ENCODE data around the gene EYA3.

DNA sequence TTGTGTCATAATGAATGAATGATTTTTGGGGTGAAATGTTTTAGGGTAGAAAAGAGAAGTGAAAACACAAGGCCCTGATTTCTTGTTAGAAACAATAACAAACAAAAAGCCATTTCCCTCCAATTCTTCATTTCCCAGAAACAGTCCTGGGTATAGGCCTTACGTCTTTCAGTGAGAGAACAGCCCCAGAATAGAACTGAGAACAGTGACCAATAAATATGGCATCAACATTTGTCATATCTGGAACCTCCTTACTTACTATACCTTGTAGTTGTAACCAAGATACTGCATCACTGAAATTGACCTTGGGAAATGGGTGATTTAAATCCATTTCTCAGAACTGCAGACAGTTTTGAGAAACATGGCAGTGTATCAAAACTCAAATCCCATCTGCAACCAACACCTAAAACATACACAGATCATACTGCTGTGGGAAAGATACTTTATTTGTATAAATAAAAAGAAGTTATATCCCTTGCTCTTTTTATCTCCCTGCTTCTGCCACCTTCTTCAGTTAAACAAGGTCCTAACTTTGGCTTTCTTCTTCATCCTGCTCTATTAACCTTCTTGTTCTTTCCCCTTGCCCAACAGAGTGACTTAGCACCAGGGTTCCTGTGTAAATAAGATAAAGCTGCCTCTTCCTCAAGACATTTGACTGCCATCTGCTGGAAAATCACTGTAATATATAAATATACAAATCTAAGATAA is 109.1 kb downstream of the EYA3 start:
- TF ChIP-seq ZNF274 (IDR thresholded peaks at IDR 0.05; ENCODE audit: low read depth, low read length) (no peak), YY1 (IDR thresholded peaks at IDR 0.05; ENCODE audit: insufficient read depth, insufficient read length) (no peak), SUZ12 (IDR thresholded peaks at IDR 0.05; ENCODE audit: extremely low read depth, insufficient read depth, insufficient read length) (no peak)

Data from NT2/D1 (cell line).